Stimulated activated CD4-positive, alpha-beta T cell treated with anti-CD3 and anti-CD28 coated beads, Interleukin-4, amount 100 ng/mL, for 4 hours (primary cell): Measurements from ENCODE around the gene ANKRD31.
"Not testable (repeated sequence)": the region's sequence is repeated elsewhere in the genome, so short reads cannot be mapped to it uniquely, and the experiment has no call there.

Experiments used
- DNase-seq, 2 experiments: peaks; one replicate each; pipeline ENCODE4 v3.0.0-alpha.2; 2020

Gene ANKRD31

GRCh38 chr5:75226916-75227315, 9.8 kb downstream of the ANKRD31 start:
- DNase-seq = no peak

GRCh38 chr5:75225506-75225905, 11.2 kb downstream of the ANKRD31 start:
- no peak for DNase-seq

- DNase-seq = not testable (repeated sequence)
These were observed 15.9 kb downstream of the ANKRD31 start for GRCh38 chr5:75220787-75221186.

GRCh38 chr5:75214928-75215327, 21.8 kb downstream of the ANKRD31 start:
- DNase-seq = no peak

GRCh38 chr5:75214409-75214808, 22.3 kb downstream of the ANKRD31 start:
- no peak for DNase-seq

- DNase-seq = no peak
These were observed 33.1 kb downstream of the ANKRD31 start for GRCh38 chr5:75203604-75204003.

- no peak for DNase-seq
These were observed 33.7 kb downstream of the ANKRD31 start for GRCh38 chr5:75202935-75203334.

- DNase-seq = no peak
These were observed 35.9 kb downstream of the ANKRD31 start for GRCh38 chr5:75200776-75201175.

- no peak for DNase-seq
These were observed 36.7 kb downstream of the ANKRD31 start for GRCh38 chr5:75199946-75200345.

- no peak for DNase-seq
These were observed 37.6 kb downstream of the ANKRD31 start for GRCh38 chr5:75199071-75199470.

GRCh38 chr5:75197745-75198144, 38.9 kb downstream of the ANKRD31 start:
- DNase-seq = no peak

- DNase-seq = no peak
These were observed 43.9 kb downstream of the ANKRD31 start for GRCh38 chr5:75192804-75193203.

- no peak for DNase-seq
These were observed 44.4 kb downstream of the ANKRD31 start for GRCh38 chr5:75192264-75192663.

- DNase-seq = no peak
These were observed 46.5 kb downstream of the ANKRD31 start for GRCh38 chr5:75190227-75190626.

- no peak for DNase-seq
These were observed 47.3 kb downstream of the ANKRD31 start for GRCh38 chr5:75189353-75189752.

GRCh38 chr5:75185763-75186162, 50.9 kb downstream of the ANKRD31 start:
- DNase-seq = no peak

- DNase-seq = not testable (repeated sequence)
These were observed 60.7 kb downstream of the ANKRD31 start for GRCh38 chr5:75176009-75176408.

GRCh38 chr5:75174872-75175271, 61.8 kb downstream of the ANKRD31 start:
- DNase-seq = not testable (repeated sequence)

- no peak for DNase-seq
These were observed 67.2 kb downstream of the ANKRD31 start for GRCh38 chr5:75169516-75169915.

GRCh38 chr5:75168026-75168735, 68.5 kb downstream of the ANKRD31 start:
- no peak for DNase-seq

GRCh38 chr5:75167345-75167744, 69.3 kb downstream of the ANKRD31 start:
- no peak for DNase-seq

- DNase-seq = not testable (repeated sequence)
These were observed 75.2 kb downstream of the ANKRD31 start for GRCh38 chr5:75161508-75161907.

GRCh38 chr5:75156585-75156984, 80.1 kb downstream of the ANKRD31 start:
- no peak for DNase-seq

- DNase-seq = no peak
These were observed 83.8 kb downstream of the ANKRD31 start for GRCh38 chr5:75152860-75153259.

GRCh38 chr5:75148051-75148450, 88.6 kb downstream of the ANKRD31 start:
- no peak for DNase-seq
